ENCODE data around the gene TEDC2.
A peak's percentile ranks its signal among the peaks of the same experiment; 100 is the strongest.

DNA sequence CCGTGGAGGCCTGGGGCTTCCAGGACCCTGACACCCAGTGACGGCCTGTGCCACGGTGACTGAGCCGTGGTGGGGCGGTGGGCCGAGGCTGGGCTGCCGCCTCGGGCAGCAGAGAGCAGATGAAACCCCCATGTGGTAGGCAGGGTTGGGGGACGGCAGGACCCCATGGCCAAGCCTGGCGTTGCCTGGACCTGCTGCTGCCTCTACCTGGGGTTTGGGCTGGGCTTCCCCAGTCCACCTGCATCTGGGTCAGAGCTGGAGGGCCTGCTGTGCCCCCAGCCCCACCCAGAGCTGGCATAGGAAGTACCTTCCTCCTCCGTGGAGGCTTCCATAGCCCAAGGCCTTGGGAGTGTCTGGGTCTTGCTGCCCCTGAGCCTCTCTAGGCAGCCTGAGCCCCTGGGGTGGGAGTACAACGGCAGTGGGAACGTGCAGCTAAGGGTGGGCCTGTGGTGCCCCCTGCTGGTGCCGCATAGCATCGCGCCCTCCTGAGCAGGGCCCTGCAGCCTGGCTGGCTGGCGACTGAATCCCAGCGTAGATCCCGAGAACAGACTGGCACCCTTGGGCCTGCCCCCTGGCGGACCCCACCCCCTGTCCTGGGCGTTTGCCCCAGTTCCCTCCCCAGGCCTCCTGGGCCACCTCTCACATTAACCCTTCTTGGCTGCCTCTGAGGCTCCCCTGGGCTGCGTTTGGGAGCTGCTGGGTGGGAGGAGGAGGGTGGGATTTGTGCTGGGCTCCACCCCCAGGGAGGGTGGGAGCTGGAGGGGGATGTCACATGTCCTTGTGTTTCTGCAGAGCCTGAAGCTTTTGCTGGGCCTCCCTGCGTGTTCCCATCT lies 41.2 kb downstream of the TEDC2 start:
- TF ChIP-seq, protein P1, sequence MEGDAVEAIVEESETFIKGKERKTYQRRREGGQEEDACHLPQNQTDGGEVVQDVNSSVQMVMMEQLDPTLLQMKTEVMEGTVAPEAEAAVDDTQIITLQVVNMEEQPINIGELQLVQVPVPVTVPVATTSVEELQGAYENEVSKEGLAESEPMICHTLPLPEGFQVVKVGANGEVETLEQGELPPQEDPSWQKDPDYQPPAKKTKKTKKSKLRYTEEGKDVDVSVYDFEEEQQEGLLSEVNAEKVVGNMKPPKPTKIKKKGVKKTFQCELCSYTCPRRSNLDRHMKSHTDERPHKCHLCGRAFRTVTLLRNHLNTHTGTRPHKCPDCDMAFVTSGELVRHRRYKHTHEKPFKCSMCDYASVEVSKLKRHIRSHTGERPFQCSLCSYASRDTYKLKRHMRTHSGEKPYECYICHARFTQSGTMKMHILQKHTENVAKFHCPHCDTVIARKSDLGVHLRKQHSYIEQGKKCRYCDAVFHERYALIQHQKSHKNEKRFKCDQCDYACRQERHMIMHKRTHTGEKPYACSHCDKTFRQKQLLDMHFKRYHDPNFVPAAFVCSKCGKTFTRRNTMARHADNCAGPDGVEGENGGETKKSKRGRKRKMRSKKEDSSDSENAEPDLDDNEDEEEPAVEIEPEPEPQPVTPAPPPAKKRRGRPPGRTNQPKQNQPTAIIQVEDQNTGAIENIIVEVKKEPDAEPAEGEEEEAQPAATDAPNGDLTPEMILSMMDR (IDR thresholded peaks at IDR 0.05): peak; percentile 96 to 98 (median 98)
- no peak for TF ChIP-seq POLR2A (IDR thresholded peaks at IDR 0.05)
- peak; percentile 36 to 63 for TF ChIP-seq POLR2AphosphoS5 (IDR thresholded peaks at IDR 0.05; ENCODE audit: insufficient read depth in 1 of 2, low read depth in 1 of 2)

Measured in vagina (tissue), 2 donors.